Fibroblast of the aortic adventitia (primary cell): Measurements from ENCODE around the gene LYRM2. TPM values are rescaled to one million over a fixed set of nuclear protein-coding genes. Genes with fewer than 3 reads are reported as not detected.

Source experiments
- DNase-seq: peaks from one replicate; pipeline ENCODE4 v3.0.0-alpha.2; 2010; ENCODE audit warnings: low read depth
- H3K4me3 ChIP-seq: 2 replicates; pipeline ENCODE4 v1.5.1; 2011; ENCODE audit warnings: low read depth, mild to moderate bottlenecking, control low read depth, low read length, moderate library complexity
- CTCF ChIP-seq: IDR thresholded peaks from 2 replicates; pipeline ENCODE4 v1.5.1; 2011; ENCODE audit warnings: mild to moderate bottlenecking, low read length, control low read depth, inconsistent platforms; ENCODE audit not compliant: insufficient read depth
- total RNA-seq: library from RNA; depleted of rRNA; stranded (reverse); fragments of >200 nt; gene quantifications from 2 replicates; pipeline ENCODE4 v1.2.3, GENCODE V29; 2012; ENCODE audit warnings: low replicate concordance

Gene LYRM2
- 19.6 and 35.5 TPM in 2 replicates for total RNA-seq

- peak within 1 kb of the TSS; percentile 90 for H3K4me3 ChIP-seq
- TF ChIP-seq CTCF, result peak; percentile 27
- peak; percentile 91 for DNase-seq
These were observed at the start of gene LYRM2 for GRCh38 chr6:89638320-89639195. Gene LYRM2 (minus strand): TSS chr6:89638747. CDS start chr6:89638716, 31 bp downstream.

- TF ChIP-seq CTCF, result no peak
- DNase-seq, result no peak
- no peak overlapping the region for H3K4me3 ChIP-seq
These were observed 49.8 kb upstream of the LYRM2 start for GRCh38 chr6:89688328-89688727.

- TF ChIP-seq CTCF, result no peak
- H3K4me3 ChIP-seq, result no peak overlapping the region
These were observed 46.8 kb upstream of the LYRM2 start for GRCh38 chr6:89685311-89685710.

GRCh38 chr6:89682991-89683390 is 44.4 kb upstream of the LYRM2 start:
- no peak overlapping the region for H3K4me3 ChIP-seq
- no peak for DNase-seq
- TF ChIP-seq CTCF, result no peak

More at GRCh38 chr6:89685311-89685710, 46.8 kb upstream of the LYRM2 start:
- DNase-seq, result no peak

- no peak overlapping the region for H3K4me3 ChIP-seq
- no peak for DNase-seq
- TF ChIP-seq CTCF, result no peak
These were observed 43.5 kb upstream of the LYRM2 start for GRCh38 chr6:89681983-89682564.

- no peak for DNase-seq
- no peak for TF ChIP-seq CTCF
- H3K4me3 ChIP-seq, result no peak overlapping the region
These were observed 42.0 kb upstream of the LYRM2 start for GRCh38 chr6:89680551-89680950.
